PC-9 (cell line): ENCODE data around the gene RBMS3. TPM values are rescaled to one million over a fixed set of nuclear protein-coding genes. Genes with fewer than 3 reads are reported as not detected.

Experiments used
- BruUV-seq: library from RNA; stranded (reverse); fragments of 400-500 nt; replicated peaks from 2 replicates; lab custom pipeline; 2021; lab: Mats Ljungman, UMichigan
- CTCF ChIA-PET: fragments of 300-600 bp; sonication (Branson Sonifier 250); formaldehyde crosslinking; loops from one replicate; lab custom pipeline; 2022; ENCODE audit warnings: antibody characterized with exemption; lab: Charles Lee
- POLR2A ChIA-PET: fragments of 300-600 bp; sonication (Branson Sonifier 250); formaldehyde crosslinking; loops from one replicate; lab custom pipeline; 2022; ENCODE audit warnings: antibody characterized with exemption; ENCODE audit not compliant: unreplicated experiment; lab: Charles Lee
- DNase-seq, 2 experiments: peaks; one replicate each; pipeline versions ENCODE4 v3.0.0 to v3.0.0-alpha.2; 2015 to 2022; ENCODE audit warnings: mixed read lengths in 1 of 2
- H2AFZ ChIP-seq: fragments of 200-600 bp; sonication (generic); 2 replicates; pipeline ENCODE4 v1.8.1; 2017; ENCODE audit warnings: antibody characterized with exemption
- H3F3A ChIP-seq: fragments of 200-600 bp; sonication (generic); 2 replicates; pipeline ENCODE4 v1.8.1; 2017; ENCODE audit warnings: antibody characterized with exemption, mild to moderate bottlenecking, low read depth; ENCODE audit not compliant: insufficient read depth
- H3K27ac ChIP-seq: fragments of 200-600 bp; sonication (generic); 2 replicates; pipeline ENCODE4 v1.6.1; 2016; ENCODE audit warnings: mixed run types
- H3K27me3 ChIP-seq: fragments of 200-600 bp; sonication (generic); 2 replicates; pipeline ENCODE4 v1.6.1; 2016; ENCODE audit warnings: low read depth, mixed run types; ENCODE audit not compliant: insufficient read depth
- H3K36me3 ChIP-seq: fragments of 200-600 bp; sonication (generic); 2 replicates; pipeline ENCODE4 v1.6.1; 2016; ENCODE audit warnings: low read depth, mixed run types
- H3K4me1 ChIP-seq: fragments of 200-600 bp; sonication (generic); replicated peaks from 2 replicates; pipeline ENCODE4 v1.6.1; 2016; ENCODE audit warnings: mixed run types; ENCODE audit not compliant: insufficient read depth
- H3K4me2 ChIP-seq: fragments of 200-600 bp; sonication (generic); 2 replicates; pipeline ENCODE4 v1.6.1; 2017; ENCODE audit warnings: mixed run types
- H3K4me3 ChIP-seq: fragments of 200-600 bp; sonication (generic); 2 replicates; pipeline ENCODE4 v1.6.1; 2016; ENCODE audit warnings: mixed run types
- H3K79me2 ChIP-seq: fragments of 200-600 bp; sonication (generic); 2 replicates; pipeline ENCODE4 v1.6.1; 2017; ENCODE audit warnings: low read depth, mixed run types
- H3K9me2 ChIP-seq: fragments of 200-600 bp; sonication (generic); 2 replicates; pipeline ENCODE4 v1.8.1; 2017; ENCODE audit warnings: mild to moderate bottlenecking; ENCODE audit not compliant: insufficient read depth
- H3K9me3 ChIP-seq: fragments of 200-600 bp; sonication (generic); 2 replicates; pipeline ENCODE4 v1.8.1; 2016; ENCODE audit warnings: low read depth; ENCODE audit not compliant: insufficient read depth
- H4K20me1 ChIP-seq: fragments of 200-600 bp; sonication (generic); 2 replicates; pipeline ENCODE4 v1.8.1; 2017; ENCODE audit not compliant: insufficient read depth
- CTCF ChIP-seq: fragments of 200-600 bp; sonication (generic); conservative IDR thresholded peaks from 2 replicates; pipeline ENCODE4 v1.6.1; 2017; ENCODE audit warnings: mixed run types, antibody characterized with exemption, mild to moderate bottlenecking, moderate library complexity
- EZH2 ChIP-seq: fragments of 200-600 bp; sonication (generic); IDR thresholded peaks from 2 replicates; pipeline ENCODE4 v1.8.0; 2017; ENCODE audit warnings: antibody characterized with exemption, low read depth
- intact Hi-C: fragments of 100-400 bp; cut with micrococcal nuclease; formaldehyde crosslinking; loops from one replicate; pipeline ENCODE4 v1.10.0; 2022; ENCODE audit not compliant: unreplicated experiment
- total RNA-seq: library from RNA; stranded (reverse); gene quantifications from 2 replicates; pipeline ENCODE4 v1.2.3, GENCODE V29; 2021

RBMS3 gene
- total RNA-seq, 1 experiment from 2014 or later: 3.5 TPM

GRCh38 chr3:29761517-29761916 is 480.6 kb downstream of the RBMS3 start:
- no peak overlapping the region for H3K4me2 ChIP-seq
- BruUV-seq: no TSS peak
- no peak overlapping the region for H3K4me3 ChIP-seq
- ChIA-PET CTCF (no interaction called here), POLR2A (no interaction called here)
- no peak for DNase-seq
- intact Hi-C loops: loop anchor here (5.0 to 10.0 kb wide), 2 partner anchors 697 to 1094 kb away; no protein-coding TSS in a partner anchor
- no peaks in the 10 kb centered on the region for H3K27me3 ChIP-seq
- no peak overlapping the region for H3K27ac ChIP-seq
- no peaks in the 10 kb centered on the region for H4K20me1 ChIP-seq
- H3K36me3 ChIP-seq: no peaks in the 10 kb centered on the region
- H3K4me1 ChIP-seq: no peaks in the 10 kb centered on the region
- H3F3A ChIP-seq: no peaks in the 10 kb centered on the region
- no peaks in the 10 kb centered on the region for H3K9me2 ChIP-seq
- 0 out of 2 replicates have a peak overlapping the region, but pooled peaks have one; percentile 31 for H2AFZ ChIP-seq
- no peaks in the 10 kb centered on the region for H3K9me3 ChIP-seq
- TF ChIP-seq EZH2: no peak
- TF ChIP-seq CTCF: no peak
- H3K79me2 ChIP-seq: no peaks in the 10 kb centered on the region

GRCh38 chr3:29763115-29763514 is 482.2 kb downstream of the RBMS3 start:
- POLR2A ChIA-PET: no interaction called here
- H2AFZ ChIP-seq: no peak overlapping the region
- H3F3A ChIP-seq: no peaks in the 10 kb centered on the region
- H4K20me1 ChIP-seq: no peaks in the 10 kb centered on the region
- CTCF ChIA-PET: no interaction called here
- H3K79me2 ChIP-seq: no peaks in the 10 kb centered on the region
- DNase-seq: no peak
- TF ChIP-seq CTCF (no peak), EZH2 (no peak)
- H3K9me3 ChIP-seq: no peaks in the 10 kb centered on the region
- no peaks in the 10 kb centered on the region for H3K27me3 ChIP-seq
- no peak overlapping the region for H3K27ac ChIP-seq
- H3K36me3 ChIP-seq: no peaks in the 10 kb centered on the region
- no peak overlapping the region for H3K4me3 ChIP-seq
- intact Hi-C loops: loop anchor here (5.0 to 10.0 kb wide), 2 partner anchors 698 to 1096 kb away; no protein-coding TSS in a partner anchor
- no peaks in the 10 kb centered on the region for H3K9me2 ChIP-seq
- BruUV-seq: no TSS peak
- no peak overlapping the region for H3K4me2 ChIP-seq
- H3K4me1 ChIP-seq: no peaks in the 10 kb centered on the region

GRCh38 chr3:29764041-29764440 is 483.2 kb downstream of the RBMS3 start:
- H4K20me1 ChIP-seq: no peaks in the 10 kb centered on the region
- H3K27me3 ChIP-seq: no peaks in the 10 kb centered on the region
- ChIA-PET POLR2A (no interaction called here), CTCF (interaction anchor here (0.6 kb wide), 2 partner anchors 590 to 1086 kb away, joined by 3 to 5 read pairs; no protein-coding TSS in a partner anchor)
- H3K27ac ChIP-seq: no peak overlapping the region
- H3K4me3 ChIP-seq: no peak overlapping the region
- intact Hi-C loops: loop anchor here (2.0 to 10.0 kb wide), 3 partner anchors 483 to 1097 kb away; partner anchors contain the start of gene RBMS3
- no peak for DNase-seq
- no peak overlapping the region for H2AFZ ChIP-seq
- 0 out of 2 replicates have a peak, but pooled peaks cover 3% of the 10 kb centered on the region for H3K9me2 ChIP-seq
- no peaks in the 10 kb centered on the region for H3K4me1 ChIP-seq
- no peaks in the 10 kb centered on the region for H3K36me3 ChIP-seq
- no peaks in the 10 kb centered on the region for H3K9me3 ChIP-seq
- BruUV-seq: no TSS peak
- no peak overlapping the region for H3K4me2 ChIP-seq
- H3K79me2 ChIP-seq: no peaks in the 10 kb centered on the region
- no peaks in the 10 kb centered on the region for H3F3A ChIP-seq
- no peak for TF ChIP-seq EZH2
- TF ChIP-seq CTCF: no peak
